PC-9 (cell line): Measurements from ENCODE around the gene RTKN. TPM values are rescaled to one million over a fixed set of nuclear protein-coding genes. Genes with fewer than 3 reads are reported as not detected.

Experiments
- BruUV-seq: library from RNA; stranded (reverse); fragments of 400-500 nt; replicated peaks from 2 replicates; lab custom pipeline; 2021; lab: Mats Ljungman, UMichigan
- CTCF ChIA-PET: fragments of 300-600 bp; sonication (Branson Sonifier 250); formaldehyde crosslinking; loops from one replicate; lab custom pipeline; 2022; ENCODE audit warnings: antibody characterized with exemption; lab: Charles Lee
- POLR2A ChIA-PET: fragments of 300-600 bp; sonication (Branson Sonifier 250); formaldehyde crosslinking; loops from one replicate; lab custom pipeline; 2022; ENCODE audit warnings: antibody characterized with exemption; ENCODE audit not compliant: unreplicated experiment; lab: Charles Lee
- DNase-seq, 2 experiments: peaks; one replicate each; pipeline versions ENCODE4 v3.0.0 to v3.0.0-alpha.2; 2015 to 2022; ENCODE audit warnings: mixed read lengths in 1 of 2
- H2AFZ ChIP-seq: fragments of 200-600 bp; sonication (generic); 2 replicates; pipeline ENCODE4 v1.8.1; 2017; ENCODE audit warnings: antibody characterized with exemption
- H3F3A ChIP-seq: fragments of 200-600 bp; sonication (generic); 2 replicates; pipeline ENCODE4 v1.8.1; 2017; ENCODE audit warnings: antibody characterized with exemption, mild to moderate bottlenecking, low read depth; ENCODE audit not compliant: insufficient read depth
- H3K27ac ChIP-seq: fragments of 200-600 bp; sonication (generic); 2 replicates; pipeline ENCODE4 v1.6.1; 2016; ENCODE audit warnings: mixed run types
- H3K27me3 ChIP-seq: fragments of 200-600 bp; sonication (generic); 2 replicates; pipeline ENCODE4 v1.6.1; 2016; ENCODE audit warnings: low read depth, mixed run types; ENCODE audit not compliant: insufficient read depth
- H3K36me3 ChIP-seq: fragments of 200-600 bp; sonication (generic); 2 replicates; pipeline ENCODE4 v1.6.1; 2016; ENCODE audit warnings: low read depth, mixed run types
- H3K4me1 ChIP-seq: fragments of 200-600 bp; sonication (generic); replicated peaks from 2 replicates; pipeline ENCODE4 v1.6.1; 2016; ENCODE audit warnings: mixed run types; ENCODE audit not compliant: insufficient read depth
- H3K4me2 ChIP-seq: fragments of 200-600 bp; sonication (generic); 2 replicates; pipeline ENCODE4 v1.6.1; 2017; ENCODE audit warnings: mixed run types
- H3K4me3 ChIP-seq: fragments of 200-600 bp; sonication (generic); 2 replicates; pipeline ENCODE4 v1.6.1; 2016; ENCODE audit warnings: mixed run types
- H3K79me2 ChIP-seq: fragments of 200-600 bp; sonication (generic); 2 replicates; pipeline ENCODE4 v1.6.1; 2017; ENCODE audit warnings: low read depth, mixed run types
- H3K9me2 ChIP-seq: fragments of 200-600 bp; sonication (generic); 2 replicates; pipeline ENCODE4 v1.8.1; 2017; ENCODE audit warnings: mild to moderate bottlenecking; ENCODE audit not compliant: insufficient read depth
- H3K9me3 ChIP-seq: fragments of 200-600 bp; sonication (generic); 2 replicates; pipeline ENCODE4 v1.8.1; 2016; ENCODE audit warnings: low read depth; ENCODE audit not compliant: insufficient read depth
- H4K20me1 ChIP-seq: fragments of 200-600 bp; sonication (generic); 2 replicates; pipeline ENCODE4 v1.8.1; 2017; ENCODE audit not compliant: insufficient read depth
- CTCF ChIP-seq: fragments of 200-600 bp; sonication (generic); conservative IDR thresholded peaks from 2 replicates; pipeline ENCODE4 v1.6.1; 2017; ENCODE audit warnings: mixed run types, antibody characterized with exemption, mild to moderate bottlenecking, moderate library complexity
- EZH2 ChIP-seq: fragments of 200-600 bp; sonication (generic); IDR thresholded peaks from 2 replicates; pipeline ENCODE4 v1.8.0; 2017; ENCODE audit warnings: antibody characterized with exemption, low read depth
- intact Hi-C: fragments of 100-400 bp; cut with micrococcal nuclease; formaldehyde crosslinking; loops from one replicate; pipeline ENCODE4 v1.10.0; 2022; ENCODE audit not compliant: unreplicated experiment
- total RNA-seq: library from RNA; stranded (reverse); gene quantifications from 2 replicates; pipeline ENCODE4 v1.2.3, GENCODE V29; 2021

RTKN gene
- total RNA-seq, 1 experiment from 2014 or later = 58.9 TPM

GRCh38 chr2:74419345-74419744 is 22.4 kb downstream of the RTKN start:
- TF ChIP-seq EZH2 (no peak), CTCF (no peak)
- POLR2A ChIA-PET = no interaction called here
- Histone ChIP-seq H2AFZ (no peak overlapping the region), H3K27ac (no peak overlapping the region), H3K36me3 (no peaks in the 10 kb centered on the region), H4K20me1 (no peaks in the 10 kb centered on the region), H3K9me2 (no peaks in the 10 kb centered on the region), H3K4me2 (no peak overlapping the region), H3F3A (peaks cover 29% of the 10 kb centered on the region; the same call in 1 of the 2 replicates), H3K4me3 (no peak overlapping the region), H3K4me1 (peaks cover 9% of the 10 kb centered on the region), H3K79me2 (no peaks in the 10 kb centered on the region), H3K9me3 (no peaks in the 10 kb centered on the region), H3K27me3 (no peaks in the 10 kb centered on the region)
- intact Hi-C loops = no loop called here
- no peak for DNase-seq
- BruUV-seq = no TSS peak
- CTCF ChIA-PET = no interaction called here

- Histone ChIP-seq H3K9me2 (no peaks in the 10 kb centered on the region), H2AFZ (no peak overlapping the region), H3K9me3 (no peaks in the 10 kb centered on the region), H3K4me1 (peaks cover 9% of the 10 kb centered on the region), H3K27ac (no peak overlapping the region), H3K79me2 (no peaks in the 10 kb centered on the region), H3K27me3 (no peaks in the 10 kb centered on the region), H3K4me3 (no peak overlapping the region), H3F3A (peaks cover 21% of the 10 kb centered on the region; the same call in 1 of the 2 replicates), H3K4me2 (no peak overlapping the region), H3K36me3 (no peaks in the 10 kb centered on the region), H4K20me1 (no peaks in the 10 kb centered on the region)
- intact Hi-C loops = no loop called here
- no TSS peak for BruUV-seq
- CTCF ChIA-PET = no interaction called here
- POLR2A ChIA-PET = no interaction called here
- no peak for DNase-seq
- TF ChIP-seq CTCF (no peak), EZH2 (no peak)
Observed at GRCh38 chr2:74418312-74418711, 23.4 kb downstream of the RTKN start.

- CTCF ChIA-PET = no interaction called here
- H4K20me1 ChIP-seq = no peaks in the 10 kb centered on the region
- H3K27ac ChIP-seq = no peak overlapping the region
- H3K9me3 ChIP-seq = no peaks in the 10 kb centered on the region
- POLR2A ChIA-PET = no interaction called here
- H3K27me3 ChIP-seq = no peaks in the 10 kb centered on the region
- no TSS peak for BruUV-seq
- no peak overlapping the region for H3K4me2 ChIP-seq
- no peaks in the 10 kb centered on the region for H3K79me2 ChIP-seq
- intact Hi-C loops = no loop called here
- DNase-seq = no peak
- peaks cover 9% of the 10 kb centered on the region for H3K4me1 ChIP-seq
- no peak overlapping the region for H3K4me3 ChIP-seq
- no peak overlapping the region for H2AFZ ChIP-seq
- TF ChIP-seq CTCF (no peak), EZH2 (no peak)
- H3K9me2 ChIP-seq = no peaks in the 10 kb centered on the region
- H3F3A ChIP-seq = peaks cover 15% of the 10 kb centered on the region; the same call in 1 of the 2 replicates
- no peaks in the 10 kb centered on the region for H3K36me3 ChIP-seq
Observed at GRCh38 chr2:74417763-74418162, 24.0 kb downstream of the RTKN start.
